ENCODE data around the gene FBLN2. TPM values are rescaled to one million over a fixed set of nuclear protein-coding genes. Genes with fewer than 3 reads are reported as not detected.

FBLN2 gene
- total and polyA plus RNA-seq, 2 of the 13 experiments (the other 11 are each of a cell fraction or from before 2014, with no cell fraction given): not detected

DNA sequence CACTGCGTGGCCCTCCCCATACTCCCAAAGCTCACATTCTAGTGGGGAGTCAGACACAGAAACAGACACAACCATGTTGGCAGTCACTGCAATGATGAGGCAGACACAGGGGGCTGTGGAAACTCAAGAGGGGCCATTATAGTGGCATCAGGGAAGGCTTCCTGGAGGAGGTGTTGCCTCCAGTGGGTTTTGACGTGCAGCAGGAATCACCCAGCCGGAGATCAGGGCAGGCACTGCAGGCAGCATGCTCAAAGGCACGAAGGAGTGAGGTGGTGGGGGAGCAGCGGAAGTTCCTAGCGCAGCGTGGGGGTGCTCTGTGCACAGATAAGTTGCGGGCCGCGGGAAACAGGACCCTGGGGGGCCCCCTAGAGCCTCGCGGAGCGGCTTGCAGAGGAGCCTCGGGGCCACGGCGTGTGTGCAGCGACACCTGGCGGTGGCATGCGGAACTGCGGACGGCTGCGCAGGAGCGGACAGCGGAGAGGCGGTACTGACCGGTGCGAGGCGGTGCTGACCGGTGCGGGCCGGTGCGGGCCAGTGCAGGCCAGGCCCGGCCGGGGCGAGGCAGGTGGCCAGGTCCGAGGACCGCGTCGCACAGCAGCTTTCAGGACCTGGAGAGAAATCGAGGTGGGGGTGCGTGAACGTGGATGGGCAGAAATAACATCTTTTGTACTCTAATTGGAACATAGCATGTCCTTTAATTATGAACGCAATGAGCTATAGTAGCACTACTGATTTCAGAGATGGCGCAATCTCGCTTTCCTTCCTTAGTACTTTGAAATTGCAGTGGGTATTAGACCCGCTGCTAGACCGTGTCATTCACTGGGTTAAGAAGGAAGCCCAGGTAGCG is 101.5 kb downstream of the FBLN2 start (continued):
- TF ChIP-seq PCBP2 (optimal IDR thresholded peaks at IDR 0.05; ENCODE audit: low read depth, low read length, poor library complexity, severe bottlenecking) (no peak), HOXA5 (CRISPR knock-in tag; IDR thresholded peaks at IDR 0.05) (0 out of 2 replicates have a peak, but pooled peaks have one; percentile 28), KDM4B (CRISPR knock-in tag; IDR thresholded peaks at IDR 0.05) (0 out of 2 replicates have a peak, but pooled peaks have one; percentile 55), TBL1XR1 (IDR thresholded peaks at IDR 0.05; ENCODE audit: borderline replicate concordance, low read length, partially characterized antibody) (no peak), ZNF260 (CRISPR knock-in tag; IDR thresholded peaks at IDR 0.05; ENCODE audit: borderline replicate concordance, low read depth) (no peak), ZNF124 (CRISPR knock-in tag; IDR thresholded peaks at IDR 0.05) (peak; percentile 81; the same call in 1 of the 2 replicates), NCOA2 (CRISPR knock-in tag; IDR thresholded peaks at IDR 0.05) (0 out of 2 replicates have a peak, but pooled peaks have one; percentile 11), PHF21A (CRISPR knock-in tag; IDR thresholded peaks at IDR 0.05) (no peak), NFE2L2 (IDR thresholded peaks at IDR 0.05; ENCODE audit: low read length) (no peak), POLR2G (IDR thresholded peaks at IDR 0.05; ENCODE audit: low read depth, low read length) (no peak), ZNF616 (CRISPR knock-in tag; IDR thresholded peaks at IDR 0.05; ENCODE audit: low read depth) (peak; percentile 84; the same call in 1 of the 2 replicates)
- TF ChIP-seq, protein P1, sequence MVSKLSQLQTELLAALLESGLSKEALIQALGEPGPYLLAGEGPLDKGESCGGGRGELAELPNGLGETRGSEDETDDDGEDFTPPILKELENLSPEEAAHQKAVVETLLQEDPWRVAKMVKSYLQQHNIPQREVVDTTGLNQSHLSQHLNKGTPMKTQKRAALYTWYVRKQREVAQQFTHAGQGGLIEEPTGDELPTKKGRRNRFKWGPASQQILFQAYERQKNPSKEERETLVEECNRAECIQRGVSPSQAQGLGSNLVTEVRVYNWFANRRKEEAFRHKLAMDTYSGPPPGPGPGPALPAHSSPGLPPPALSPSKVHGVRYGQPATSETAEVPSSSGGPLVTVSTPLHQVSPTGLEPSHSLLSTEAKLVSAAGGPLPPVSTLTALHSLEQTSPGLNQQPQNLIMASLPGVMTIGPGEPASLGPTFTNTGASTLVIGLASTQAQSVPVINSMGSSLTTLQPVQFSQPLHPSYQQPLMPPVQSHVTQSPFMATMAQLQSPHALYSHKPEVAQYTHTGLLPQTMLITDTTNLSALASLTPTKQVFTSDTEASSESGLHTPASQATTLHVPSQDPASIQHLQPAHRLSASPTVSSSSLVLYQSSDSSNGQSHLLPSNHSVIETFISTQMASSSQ (IDR thresholded peaks at IDR 0.05; ENCODE audit: low read depth): no peak
- TF ChIP-seq, protein P1 (CRISPR knock-in tag; IDR thresholded peaks at IDR 0.05; ENCODE audit: borderline replicate concordance): 0 out of 2 replicates have a peak, but pooled peaks have one; percentile 35
- TF ChIP-seq, protein P2, sequence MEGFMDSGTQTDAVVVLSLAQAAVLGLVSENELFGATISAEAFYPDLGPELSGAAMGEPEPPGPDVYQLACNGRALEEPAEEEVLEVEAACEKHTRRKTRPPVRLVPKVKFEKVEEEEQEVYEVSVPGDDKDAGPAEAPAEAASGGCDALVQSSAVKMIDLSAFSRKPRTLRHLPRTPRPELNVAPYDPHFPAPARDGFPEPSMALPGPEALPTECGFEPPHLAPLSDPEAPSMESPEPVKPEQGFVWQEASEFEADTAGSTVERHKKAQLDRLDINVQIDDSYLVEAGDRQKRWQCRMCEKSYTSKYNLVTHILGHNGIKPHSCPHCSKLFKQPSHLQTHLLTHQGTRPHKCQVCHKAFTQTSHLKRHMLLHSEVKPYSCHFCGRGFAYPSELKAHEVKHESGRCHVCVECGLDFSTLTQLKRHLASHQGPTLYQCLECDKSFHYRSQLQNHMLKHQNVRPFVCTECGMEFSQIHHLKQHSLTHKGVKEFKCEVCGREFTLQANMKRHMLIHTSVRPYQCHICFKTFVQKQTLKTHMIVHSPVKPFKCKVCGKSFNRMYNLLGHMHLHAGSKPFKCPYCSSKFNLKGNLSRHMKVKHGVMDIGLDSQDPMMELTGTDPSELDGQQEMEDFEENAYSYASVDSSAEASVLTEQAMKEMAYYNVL (CRISPR knock-in tag; IDR thresholded peaks at IDR 0.05; ENCODE audit: borderline replicate concordance): peak; percentile 25; the same call in 1 of the 2 replicates
- TF ChIP-seq, protein P3, sequence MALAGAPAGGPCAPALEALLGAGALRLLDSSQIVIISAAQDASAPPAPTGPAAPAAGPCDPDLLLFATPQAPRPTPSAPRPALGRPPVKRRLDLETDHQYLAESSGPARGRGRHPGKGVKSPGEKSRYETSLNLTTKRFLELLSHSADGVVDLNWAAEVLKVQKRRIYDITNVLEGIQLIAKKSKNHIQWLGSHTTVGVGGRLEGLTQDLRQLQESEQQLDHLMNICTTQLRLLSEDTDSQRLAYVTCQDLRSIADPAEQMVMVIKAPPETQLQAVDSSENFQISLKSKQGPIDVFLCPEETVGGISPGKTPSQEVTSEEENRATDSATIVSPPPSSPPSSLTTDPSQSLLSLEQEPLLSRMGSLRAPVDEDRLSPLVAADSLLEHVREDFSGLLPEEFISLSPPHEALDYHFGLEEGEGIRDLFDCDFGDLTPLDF (CRISPR knock-in tag; IDR thresholded peaks at IDR 0.05): no peak
- TF ChIP-seq, protein P4, sequence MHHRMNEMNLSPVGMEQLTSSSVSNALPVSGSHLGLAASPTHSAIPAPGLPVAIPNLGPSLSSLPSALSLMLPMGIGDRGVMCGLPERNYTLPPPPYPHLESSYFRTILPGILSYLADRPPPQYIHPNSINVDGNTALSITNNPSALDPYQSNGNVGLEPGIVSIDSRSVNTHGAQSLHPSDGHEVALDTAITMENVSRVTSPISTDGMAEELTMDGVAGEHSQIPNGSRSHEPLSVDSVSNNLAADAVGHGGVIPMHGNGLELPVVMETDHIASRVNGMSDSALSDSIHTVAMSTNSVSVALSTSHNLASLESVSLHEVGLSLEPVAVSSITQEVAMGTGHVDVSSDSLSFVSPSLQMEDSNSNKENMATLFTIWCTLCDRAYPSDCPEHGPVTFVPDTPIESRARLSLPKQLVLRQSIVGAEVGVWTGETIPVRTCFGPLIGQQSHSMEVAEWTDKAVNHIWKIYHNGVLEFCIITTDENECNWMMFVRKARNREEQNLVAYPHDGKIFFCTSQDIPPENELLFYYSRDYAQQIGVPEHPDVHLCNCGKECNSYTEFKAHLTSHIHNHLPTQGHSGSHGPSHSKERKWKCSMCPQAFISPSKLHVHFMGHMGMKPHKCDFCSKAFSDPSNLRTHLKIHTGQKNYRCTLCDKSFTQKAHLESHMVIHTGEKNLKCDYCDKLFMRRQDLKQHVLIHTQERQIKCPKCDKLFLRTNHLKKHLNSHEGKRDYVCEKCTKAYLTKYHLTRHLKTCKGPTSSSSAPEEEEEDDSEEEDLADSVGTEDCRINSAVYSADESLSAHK (CRISPR knock-in tag; IDR thresholded peaks at IDR 0.05; ENCODE audit: borderline replicate concordance): no peak
- TF ChIP-seq, protein P5, sequence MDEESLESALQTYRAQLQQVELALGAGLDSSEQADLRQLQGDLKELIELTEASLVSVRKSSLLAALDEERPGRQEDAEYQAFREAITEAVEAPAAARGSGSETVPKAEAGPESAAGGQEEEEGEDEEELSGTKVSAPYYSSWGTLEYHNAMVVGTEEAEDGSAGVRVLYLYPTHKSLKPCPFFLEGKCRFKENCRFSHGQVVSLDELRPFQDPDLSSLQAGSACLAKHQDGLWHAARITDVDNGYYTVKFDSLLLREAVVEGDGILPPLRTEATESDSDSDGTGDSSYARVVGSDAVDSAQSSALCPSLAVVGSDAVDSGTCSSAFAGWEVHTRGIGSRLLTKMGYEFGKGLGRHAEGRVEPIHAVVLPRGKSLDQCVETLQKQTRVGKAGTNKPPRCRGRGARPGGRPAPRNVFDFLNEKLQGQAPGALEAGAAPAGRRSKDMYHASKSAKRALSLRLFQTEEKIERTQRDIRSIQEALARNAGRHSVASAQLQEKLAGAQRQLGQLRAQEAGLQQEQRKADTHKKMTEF (CRISPR knock-in tag; IDR thresholded peaks at IDR 0.05): peak; percentile 58; the same call in 1 of the 2 replicates

Data from HepG2 (cell line).